IMR-90 (cell line): ENCODE data around the gene CIAO2B.
"Not testable (repeated sequence)": the region's sequence is repeated elsewhere in the genome, so short reads cannot be mapped to it uniquely, and the experiment has no call there.

Source experiments
- CEBPB ChIP-seq: IDR thresholded peaks from 2 replicates; pipeline ENCODE4 v1.6.1; 2012; ENCODE audit warnings: low read depth, low read length, improper control_type of control experiment
- CHD1 ChIP-seq: IDR thresholded peaks from 2 replicates; pipeline ENCODE4 v1.6.1; 2012; ENCODE audit warnings: low read depth, low read length, improper control_type of control experiment
- MXI1 ChIP-seq: IDR thresholded peaks from 2 replicates; pipeline ENCODE4 v1.6.1; 2012; ENCODE audit warnings: low read depth, mild to moderate bottlenecking, low read length, moderate library complexity, borderline replicate concordance
- POLR2A ChIP-seq: IDR thresholded peaks from 2 replicates; pipeline ENCODE4 v1.6.1; 2012; ENCODE audit warnings: mild to moderate bottlenecking, low read depth, low read length
- RAD21 ChIP-seq: IDR thresholded peaks from 2 replicates; pipeline ENCODE4 v1.6.1; 2012; ENCODE audit warnings: low read length, improper control_type of control experiment
- RCOR1 ChIP-seq: IDR thresholded peaks from 2 replicates; pipeline ENCODE4 v1.6.1; 2012; ENCODE audit warnings: mild to moderate bottlenecking, low read length, improper control_type of control experiment; ENCODE audit not compliant: insufficient replicate concordance
- SMC3 ChIP-seq: fragments of 150-350 bp; IDR thresholded peaks from 2 replicates; pipeline ENCODE4 v1.6.1; 2016; ENCODE audit warnings: low read depth, mild to moderate bottlenecking, antibody characterized with exemption, low read length, moderate library complexity
- TF ChIP-seq, protein P1 (sequence below): fragments of 150-350 bp; IDR thresholded peaks from 2 replicates; pipeline ENCODE4 v1.6.1; 2017; ENCODE audit warnings: mild to moderate bottlenecking, antibody characterized with exemption, low read length, low read depth
- TF ChIP-seq, protein P2 (sequence below): conservative IDR thresholded peaks from 2 replicates; pipeline ENCODE4 v1.5.1; 2012; ENCODE audit warnings: mild to moderate bottlenecking, low read depth, low read length, improper control_type of control experiment

DNA sequence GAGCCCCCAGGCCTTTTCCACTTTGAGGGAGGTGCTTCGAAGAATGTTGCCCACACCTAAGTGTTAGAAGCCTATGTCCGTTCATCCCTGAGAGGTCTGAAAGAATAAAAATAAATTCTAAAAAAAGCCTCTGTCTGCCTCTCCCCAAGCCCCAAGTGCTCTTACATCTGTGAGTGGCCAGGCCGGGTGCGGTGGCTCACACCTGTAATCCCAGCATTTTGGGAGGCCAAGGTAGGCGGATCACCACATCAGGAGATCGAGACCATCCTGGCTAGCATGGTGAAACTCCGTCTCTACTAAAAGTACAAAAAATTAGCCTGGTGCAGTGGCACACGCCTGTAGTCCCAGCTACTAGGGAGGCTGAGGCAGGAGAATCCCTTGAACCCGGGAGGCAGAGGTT lies 10.8 kb upstream of the CIAO2B start:
- TF ChIP-seq, protein P1, sequence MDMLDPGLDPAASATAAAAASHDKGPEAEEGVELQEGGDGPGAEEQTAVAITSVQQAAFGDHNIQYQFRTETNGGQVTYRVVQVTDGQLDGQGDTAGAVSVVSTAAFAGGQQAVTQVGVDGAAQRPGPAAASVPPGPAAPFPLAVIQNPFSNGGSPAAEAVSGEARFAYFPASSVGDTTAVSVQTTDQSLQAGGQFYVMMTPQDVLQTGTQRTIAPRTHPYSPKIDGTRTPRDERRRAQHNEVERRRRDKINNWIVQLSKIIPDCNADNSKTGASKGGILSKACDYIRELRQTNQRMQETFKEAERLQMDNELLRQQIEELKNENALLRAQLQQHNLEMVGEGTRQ: not testable (repeated sequence)
- TF ChIP-seq, protein P2, sequence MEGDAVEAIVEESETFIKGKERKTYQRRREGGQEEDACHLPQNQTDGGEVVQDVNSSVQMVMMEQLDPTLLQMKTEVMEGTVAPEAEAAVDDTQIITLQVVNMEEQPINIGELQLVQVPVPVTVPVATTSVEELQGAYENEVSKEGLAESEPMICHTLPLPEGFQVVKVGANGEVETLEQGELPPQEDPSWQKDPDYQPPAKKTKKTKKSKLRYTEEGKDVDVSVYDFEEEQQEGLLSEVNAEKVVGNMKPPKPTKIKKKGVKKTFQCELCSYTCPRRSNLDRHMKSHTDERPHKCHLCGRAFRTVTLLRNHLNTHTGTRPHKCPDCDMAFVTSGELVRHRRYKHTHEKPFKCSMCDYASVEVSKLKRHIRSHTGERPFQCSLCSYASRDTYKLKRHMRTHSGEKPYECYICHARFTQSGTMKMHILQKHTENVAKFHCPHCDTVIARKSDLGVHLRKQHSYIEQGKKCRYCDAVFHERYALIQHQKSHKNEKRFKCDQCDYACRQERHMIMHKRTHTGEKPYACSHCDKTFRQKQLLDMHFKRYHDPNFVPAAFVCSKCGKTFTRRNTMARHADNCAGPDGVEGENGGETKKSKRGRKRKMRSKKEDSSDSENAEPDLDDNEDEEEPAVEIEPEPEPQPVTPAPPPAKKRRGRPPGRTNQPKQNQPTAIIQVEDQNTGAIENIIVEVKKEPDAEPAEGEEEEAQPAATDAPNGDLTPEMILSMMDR: not testable (repeated sequence)
- not testable (repeated sequence) for TF ChIP-seq RCOR1, CHD1, POLR2A, CEBPB, MXI1, SMC3, RAD21
